Renal pelvis (tissue), 4 donors: ENCODE measurements around the gene C8A. TPM values are rescaled to one million over a fixed set of nuclear protein-coding genes. Genes with fewer than 3 reads are reported as not detected.

ENCODE experiments used
- DNase-seq: peaks from one replicate; pipeline ENCODE4 v3.0.0-alpha.2; 2013
- polyA plus RNA-seq, 3 donors: library from polyadenylated mRNA; unstranded; fragments of 120-200 nt; gene quantifications; one replicate each; pipeline ENCODE4 v1.2.1, GENCODE V29; 2013; ENCODE audit not compliant: insufficient read length in 3 of 3

Gene C8A
- polyA plus RNA-seq, 3 donors, result not detected

DNA sequence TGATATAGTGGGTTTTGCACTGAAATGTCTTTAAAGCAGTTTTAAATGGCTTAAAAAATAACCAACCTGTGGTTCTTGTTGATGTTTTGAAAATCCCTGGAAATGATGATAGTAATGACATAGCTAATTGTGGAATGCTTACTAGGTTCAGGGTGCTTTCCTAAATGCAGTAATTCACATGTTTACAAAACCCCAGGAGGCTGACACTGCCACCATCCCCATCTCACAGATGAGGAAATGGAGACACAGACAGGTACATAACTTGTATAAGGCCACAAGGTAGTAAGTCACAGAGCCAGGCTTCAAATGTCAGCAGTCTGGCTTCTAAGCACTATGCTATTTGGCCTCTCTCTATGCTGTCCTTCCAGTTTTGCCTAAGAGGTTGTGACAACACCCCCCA lies 70.6 kb downstream of the C8A start:
- no peak for DNase-seq

DNA sequence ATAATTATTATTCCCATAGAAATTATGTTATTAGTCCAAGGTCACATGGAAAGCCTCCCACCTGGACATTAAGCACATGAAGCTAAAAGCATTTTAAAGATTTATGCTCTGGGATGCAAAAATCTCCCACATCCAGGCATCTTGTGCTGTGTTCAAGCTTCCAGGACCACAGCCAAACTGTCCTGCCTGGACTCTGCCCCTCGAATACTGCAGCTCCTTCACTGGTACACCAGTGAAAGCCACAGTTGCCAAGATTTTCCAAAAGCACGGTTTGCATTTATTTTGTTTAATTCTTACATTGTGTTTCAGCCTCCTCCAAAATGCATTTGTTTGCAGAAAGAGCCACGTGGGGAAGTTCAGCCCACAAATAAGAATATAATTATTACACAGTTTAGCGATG lies 72.6 kb downstream of the C8A start:
- DNase-seq, result no peak

- DNase-seq, result no peak
Observed at GRCh38 chr1:56927986-56928385, 73.4 kb downstream of the C8A start.

DNA sequence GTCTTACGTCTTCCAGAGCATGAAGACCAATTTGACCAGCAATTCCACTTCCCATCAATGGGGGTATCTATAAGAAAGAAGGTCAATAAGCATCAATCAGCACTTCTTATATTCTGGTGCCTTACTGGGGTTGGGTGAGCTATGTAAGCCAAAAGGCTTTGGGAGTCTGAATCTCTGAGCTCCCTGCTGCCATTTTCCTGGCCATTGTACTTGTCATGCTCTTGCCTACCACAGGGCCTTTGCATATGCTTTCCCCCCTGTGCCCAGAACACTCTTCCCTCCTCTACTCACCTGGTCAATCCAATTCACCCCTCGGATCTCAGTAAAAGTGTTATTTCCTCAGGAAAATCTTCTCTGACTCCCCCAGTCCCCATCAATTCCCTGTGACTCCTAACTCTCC lies 74.9 kb downstream of the C8A start:
- no peak for DNase-seq

GRCh38 chr1:56931211-56931610 lies 76.6 kb downstream of the C8A start:
- DNase-seq, result no peak

DNA sequence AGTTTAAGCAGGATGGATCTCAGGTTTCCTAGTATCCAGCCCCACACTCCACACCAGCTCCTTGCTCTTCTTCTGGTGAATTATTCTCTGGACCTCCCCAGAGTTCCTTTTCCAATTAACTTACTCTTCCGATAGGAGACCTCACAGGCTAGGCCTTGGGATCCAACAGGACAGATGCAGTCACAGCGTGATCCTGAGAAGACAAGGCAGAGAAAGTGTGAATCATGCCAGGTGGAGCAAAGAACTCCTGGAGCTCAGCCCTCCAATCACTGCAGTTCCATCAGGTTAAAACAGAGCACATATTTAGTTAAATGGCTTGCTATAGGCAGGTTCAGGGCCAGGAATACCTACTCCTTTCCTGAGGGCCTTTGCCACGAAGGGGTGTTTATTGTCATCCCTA lies 77.1 kb downstream of the C8A start:
- no peak for DNase-seq

- DNase-seq, result no peak
Observed at GRCh38 chr1:56933161-56933560, 78.6 kb downstream of the C8A start.

- no peak for DNase-seq
Observed at GRCh38 chr1:56933606-56934005, 79.0 kb downstream of the C8A start.

- DNase-seq, result no peak
Observed at GRCh38 chr1:56934430-56935060, 79.9 kb downstream of the C8A start.

DNA sequence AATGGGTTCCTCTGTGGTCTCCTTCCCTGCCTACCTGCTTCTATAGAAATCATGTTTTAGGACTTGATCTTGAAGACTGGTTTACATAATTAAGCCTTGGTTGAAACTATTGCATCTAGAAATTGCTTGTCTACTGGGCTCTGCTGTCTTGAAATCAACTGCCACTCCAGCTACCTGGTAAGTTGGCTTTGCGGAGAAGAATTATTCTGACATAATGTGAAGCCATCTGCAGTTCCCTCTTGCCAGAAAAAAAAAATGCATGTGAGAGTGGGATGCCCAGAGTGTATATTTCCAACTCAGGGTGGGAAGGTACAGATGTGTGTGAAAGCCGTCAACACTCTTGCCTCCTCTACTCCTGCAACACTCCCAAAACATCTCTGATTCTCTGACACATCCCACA lies 84.0 kb downstream of the C8A start:
- no peak for DNase-seq

GRCh38 chr1:56939209-56939608 lies 84.6 kb downstream of the C8A start:
- DNase-seq, result no peak

- no peak for DNase-seq
Observed at GRCh38 chr1:56940039-56940438, 85.4 kb downstream of the C8A start.

DNA sequence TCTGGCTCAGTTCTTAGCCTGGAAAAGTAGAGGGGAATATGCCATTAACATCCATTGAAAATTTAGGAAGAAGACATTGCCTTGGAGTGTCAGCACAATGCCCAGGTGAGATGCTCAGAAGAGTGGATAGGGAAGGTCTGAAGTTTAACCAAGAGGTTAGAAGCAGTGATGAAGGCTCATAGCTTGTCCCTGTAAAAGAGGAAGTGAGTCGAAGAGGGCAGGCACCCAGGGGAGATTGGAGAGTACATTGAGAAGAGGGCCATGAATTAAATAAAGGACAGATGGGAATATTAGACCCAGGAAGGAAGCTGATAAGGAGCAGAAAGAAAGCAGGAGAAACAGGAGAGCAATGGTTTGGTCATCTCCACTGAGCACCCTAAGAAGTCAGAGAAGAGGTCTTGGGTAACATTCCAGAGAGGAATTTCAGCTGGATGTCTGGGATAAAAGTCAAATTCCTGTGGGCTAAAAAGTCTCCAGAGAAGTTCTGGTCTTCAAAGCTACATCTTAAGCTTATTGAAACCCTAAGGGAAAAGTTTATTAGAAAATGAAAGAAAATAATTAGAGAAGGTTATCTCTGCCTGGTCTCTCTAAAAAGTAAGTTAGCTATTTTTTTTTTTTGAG lies 93.9 kb downstream of the C8A start:
- no peak for DNase-seq

DNA sequence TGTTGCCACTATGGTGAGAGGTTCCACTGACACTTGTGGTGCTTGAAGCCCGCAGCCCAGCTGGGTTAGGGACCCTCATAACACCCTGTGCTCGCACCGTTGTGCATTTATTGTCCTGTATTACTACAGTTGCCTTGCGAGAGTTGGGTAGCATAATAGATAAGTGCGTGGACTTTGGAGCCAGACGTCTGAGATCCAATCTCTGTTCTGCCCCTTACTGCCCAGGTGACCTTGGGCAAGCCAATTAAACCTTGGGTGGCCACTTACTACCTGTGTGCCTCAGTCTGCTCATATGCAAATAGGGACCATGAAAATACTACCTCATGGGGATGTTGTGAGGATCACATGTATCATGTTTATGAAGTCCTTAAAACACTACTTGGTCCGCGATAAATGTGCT lies 97.9 kb downstream of the C8A start:
- DNase-seq, result no peak

- no peak for DNase-seq
Observed at GRCh38 chr1:56953386-56953785, 98.8 kb downstream of the C8A start.

DNA sequence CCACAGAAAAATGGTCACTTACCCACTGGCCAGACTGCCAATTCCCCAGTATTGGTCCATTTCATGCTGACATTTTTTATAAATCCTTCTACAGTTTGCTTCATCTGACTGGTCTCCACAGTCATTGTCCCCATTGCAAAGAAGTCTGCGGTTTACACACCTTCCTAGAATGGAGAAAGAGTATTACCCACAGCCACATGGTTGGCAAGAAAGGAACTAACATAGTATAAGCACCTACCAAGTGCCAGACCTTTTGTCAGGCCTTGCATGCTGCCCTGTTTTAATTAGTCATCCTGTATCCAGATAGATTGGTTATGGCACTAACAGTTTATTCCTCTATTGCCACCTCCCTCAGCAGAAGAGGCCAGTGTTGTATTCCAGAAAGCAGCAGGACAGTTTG lies 100.1 kb downstream of the C8A start:
- no peak for DNase-seq

DNA sequence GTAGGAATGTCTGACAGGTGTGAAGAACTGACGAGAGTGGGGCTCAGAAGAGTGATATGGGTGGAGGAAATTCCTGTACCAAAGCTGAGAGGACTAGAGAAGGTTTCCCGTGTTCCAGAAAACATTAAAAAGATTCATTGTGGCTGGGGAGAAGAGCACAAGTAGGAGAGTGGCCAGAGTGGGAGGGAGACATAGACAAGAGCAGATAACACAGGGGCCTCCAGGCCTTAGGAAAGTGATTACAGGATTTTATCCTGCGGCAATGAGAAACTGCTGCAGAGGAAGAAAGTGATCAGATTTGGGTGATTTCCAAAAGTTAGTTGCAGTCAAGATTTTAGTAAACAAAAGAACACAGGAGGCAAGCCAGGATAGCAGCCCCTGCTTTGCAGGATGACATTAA lies 103.3 kb downstream of the C8A start:
- no peak for DNase-seq

GRCh38 chr1:56958526-56958925 lies 103.9 kb downstream of the C8A start:
- no peak for DNase-seq

GRCh38 chr1:56961426-56961825 lies 106.8 kb downstream of the C8A start:
- no peak for DNase-seq

DNA sequence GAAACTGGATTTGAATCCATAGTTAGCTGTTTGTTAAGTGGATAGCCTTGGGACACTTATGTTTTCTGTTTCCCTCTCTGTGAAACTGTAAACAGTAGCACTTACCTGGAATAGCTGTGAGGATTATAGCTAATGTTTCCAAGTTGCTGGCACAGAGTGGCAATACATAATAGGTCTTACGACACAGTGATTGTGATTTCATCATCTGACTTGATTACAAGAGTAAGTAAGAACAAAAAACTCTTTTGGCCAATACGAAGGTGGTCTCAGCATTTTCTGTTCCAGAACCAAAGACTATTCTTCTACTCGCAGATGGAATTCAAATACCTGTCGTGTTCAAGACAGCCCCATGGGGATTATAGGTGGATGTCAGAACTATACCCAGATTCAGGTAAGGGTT lies 109.1 kb downstream of the C8A start:
- DNase-seq, result no peak

- no peak for DNase-seq
Observed at GRCh38 chr1:56964349-56965017, 109.9 kb downstream of the C8A start.

- DNase-seq, result no peak
Observed at GRCh38 chr1:56965191-56965590, 110.6 kb downstream of the C8A start.

- DNase-seq, result no peak
Observed at GRCh38 chr1:56965916-56966697, 111.5 kb downstream of the C8A start, which contains the start of gene C8B. TSS of gene C8B (minus strand) at chr1:56966015. CDS start at chr1:56965948, 67 bp downstream.
